AG09319 (cell line): ENCODE results near the gene CCDC3.
"Not testable (repeated sequence)": the region's sequence is repeated elsewhere in the genome, so short reads cannot be mapped to it uniquely, and the experiment has no call there.

Experiments
- DNase-seq: peaks from one replicate; pipeline ENCODE4 v3.0.0-alpha.2; 2010; ENCODE audit warnings: low read depth; ENCODE audit errors: extremely low read depth
- CTCF ChIP-seq: IDR thresholded peaks from 2 replicates; pipeline ENCODE4 v1.5.1; 2011; ENCODE audit warnings: low read depth, mild to moderate bottlenecking, inconsistent platforms, low read length, moderate library complexity

The CCDC3 gene

DNA sequence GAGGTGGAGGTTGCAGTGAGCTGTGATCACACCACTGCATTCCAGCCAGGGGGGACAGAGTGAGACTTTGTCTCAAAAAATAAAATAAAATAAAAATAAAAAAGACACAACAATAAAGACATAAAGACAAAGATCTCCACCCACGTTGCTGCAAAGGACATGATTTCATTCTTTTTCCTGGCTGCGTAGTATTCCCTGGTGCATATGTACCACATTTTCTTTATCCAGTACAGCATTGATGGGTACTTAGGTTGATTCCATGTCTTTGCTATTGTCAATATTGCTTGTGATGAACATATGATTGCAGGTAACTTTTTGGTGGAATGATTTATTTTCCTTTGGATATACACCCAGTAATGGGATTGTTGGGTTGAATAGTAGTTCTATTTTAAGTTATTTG is 42.0 kb upstream of the CCDC3 start:
- no peak for DNase-seq
- no peak for TF ChIP-seq CTCF

GRCh38 chr10:13039761-13040160 is 38.2 kb upstream of the CCDC3 start:
- no peak for TF ChIP-seq CTCF
- DNase-seq: no peak

GRCh38 chr10:13038391-13038790 is 36.9 kb upstream of the CCDC3 start:
- TF ChIP-seq CTCF: no peak
- no peak for DNase-seq

DNA sequence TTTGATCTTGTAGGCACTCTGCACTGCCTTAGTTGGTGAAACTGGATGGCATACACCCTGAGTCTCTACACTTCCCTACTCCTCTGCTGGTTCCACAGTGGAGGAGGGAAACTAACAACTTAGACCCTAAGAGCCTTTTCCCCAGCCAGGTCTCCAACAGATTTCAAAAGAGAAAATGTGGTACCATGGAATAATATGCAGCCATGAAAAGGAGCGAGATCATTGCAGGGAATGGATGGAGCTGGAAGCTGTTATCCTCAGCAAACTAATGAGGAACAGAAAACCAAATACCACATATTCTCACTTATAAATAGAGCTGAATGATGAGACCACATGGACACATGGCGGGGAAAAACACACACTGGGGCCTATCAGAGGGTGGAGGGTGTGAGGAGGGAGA is 36.3 kb upstream of the CCDC3 start:
- DNase-seq: no peak
- TF ChIP-seq CTCF: no peak

- TF ChIP-seq CTCF: no peak
- no peak for DNase-seq
These were observed 35.3 kb upstream of the CCDC3 start for GRCh38 chr10:13036841-13037240.

DNA sequence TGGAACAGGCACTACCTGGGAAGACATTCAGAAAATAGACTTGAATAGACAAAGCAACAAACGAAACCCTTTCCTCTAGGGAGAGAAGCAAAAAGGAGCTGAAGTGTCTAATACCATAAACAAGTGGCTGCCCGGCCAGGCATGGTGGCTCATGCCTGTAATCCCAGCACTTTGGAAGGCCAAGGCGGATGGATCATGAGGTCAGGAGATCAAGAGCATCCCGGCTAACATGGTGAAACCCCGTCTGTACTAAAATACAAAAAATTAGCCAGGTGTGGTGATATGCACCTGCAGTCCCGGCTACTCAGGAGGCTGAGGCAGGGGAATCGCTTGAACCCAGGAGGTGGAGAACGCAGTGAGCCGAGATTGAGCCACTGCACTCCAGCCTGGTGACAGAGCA is 34.2 kb upstream of the CCDC3 start:
- not testable (repeated sequence) for DNase-seq

GRCh38 chr10:13026873-13027272 is 25.4 kb upstream of the CCDC3 start:
- TF ChIP-seq CTCF: no peak
- DNase-seq: no peak

DNA sequence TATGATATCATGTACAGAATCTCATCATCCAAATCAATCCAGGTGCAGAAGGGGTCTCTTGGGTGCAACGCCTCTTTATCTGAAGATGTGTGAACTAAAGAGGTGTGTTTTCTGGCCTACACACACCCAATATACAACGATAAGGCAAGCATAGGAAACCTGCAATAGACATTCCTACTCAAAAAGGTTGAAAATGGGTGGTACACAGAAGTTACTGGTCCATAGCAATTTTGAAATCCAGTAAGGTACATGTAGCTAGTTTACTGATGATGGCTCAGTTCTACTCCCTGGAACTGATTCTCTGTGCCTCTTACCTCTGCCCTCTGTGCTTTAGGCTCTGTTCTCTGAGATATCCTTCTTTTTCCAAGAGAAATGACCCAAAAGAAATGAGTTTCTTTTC is 22.2 kb upstream of the CCDC3 start:
- DNase-seq: no peak
- TF ChIP-seq CTCF: no peak
